ENCODE data around the gene MARVELD1. TPM values are rescaled to one million over a fixed set of nuclear protein-coding genes. Genes with fewer than 3 reads are reported as not detected.

The MARVELD1 gene
- total and polyA plus RNA-seq, 2 of the 8 experiments (the other 6 are each of a cell fraction or from before 2014, with no cell fraction given): 28.1 to 37.3 TPM

DNA sequence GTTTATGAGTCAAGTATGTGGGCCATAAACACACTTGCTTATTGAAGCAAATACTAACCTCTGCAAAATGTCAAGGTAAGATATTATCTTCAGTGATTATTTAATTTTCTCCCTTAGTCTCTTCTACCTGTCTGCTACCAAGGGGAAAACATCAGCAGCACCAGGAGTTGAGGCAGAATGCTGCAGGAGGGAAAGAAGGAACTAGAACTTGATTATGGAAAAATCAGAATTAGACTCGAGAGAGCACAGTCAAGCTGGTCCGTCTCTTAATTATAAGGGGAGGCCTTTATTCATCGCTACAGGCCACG, 18.5 kb downstream of the MARVELD1 start:
- DNase-seq (ENCODE audit: low read depth in 1 of 2, low spot score in 2 of 2) (no peak), FAIRE-seq (no peak)
- Histone ChIP-seq H2BK20ac (ENCODE audit: low read length) (no peak overlapping the region), H3K23me2 (ENCODE audit: low read depth, low read length) (no peaks in the 10 kb centered on the region; the same call in 1 of the 2 replicates), H3K14ac (ENCODE audit: insufficient read length) (no peak overlapping the region), H3K79me2 (ENCODE audit: control insufficient read depth in 1 of 2, insufficient read depth in 2 of 2, low read length in 2 of 2) (no peaks in the 10 kb centered on the region), H3K9me3 (ENCODE audit: insufficient read depth in 2 of 2, low read depth in 1 of 2, low read length in 1 of 2) (peaks cover 6 to 7% of the 10 kb centered on the region in 2 experiments), H3K18ac (ENCODE audit: extremely low read depth, low read length) (no peak overlapping the region), H3K36me3 (ENCODE audit: control insufficient read depth in 2 of 4, insufficient read depth in 4 of 4, low read length in 3 of 4) (peaks cover 0 to 3% (median 0%) of the 10 kb centered on the region in 4 experiments; a peak in 1 of 8 replicates), H2AFZ (ENCODE audit: low read length) (no peak overlapping the region), H3K4me1 (replicated peaks in 1 of 4; ENCODE audit: control insufficient read depth in 3 of 4, insufficient read depth in 4 of 4, low read length in 3 of 4) (no peaks in the 10 kb centered on the region), H3K56ac (replicated peaks; ENCODE audit: insufficient read length, low read depth, low read length) (no peak overlapping the region), H2BK5ac (ENCODE audit: low read depth, low read length) (no peak overlapping the region), H3K4me2 (ENCODE audit: insufficient read depth in 1 of 2, low read depth in 2 of 2, low read length in 2 of 2) (no peak overlapping the region), H3K4ac (replicated peaks; ENCODE audit: insufficient read length, low read depth, low read length) (no peak overlapping the region), H2AK5ac (ENCODE audit: low read depth, low read length) (no peak overlapping the region), H3K79me1 (ENCODE audit: low read depth, low read length) (no peaks in the 10 kb centered on the region), H4K91ac (replicated peaks; ENCODE audit: insufficient read length, low read length) (no peak overlapping the region), H3K23ac (ENCODE audit: insufficient read length) (no peak overlapping the region), H4K5ac (ENCODE audit: insufficient read length, low read depth, low read length) (no peak overlapping the region), H3K9ac (replicated peaks in 1 of 4; ENCODE audit: extremely low read depth in 1 of 4, low read depth in 3 of 4, low read length in 3 of 4) (no peak overlapping the region), H3K4me3 (ENCODE audit: extremely low read depth in 1 of 4, insufficient read depth in 2 of 4, low read depth in 3 of 4, low read length in 4 of 4) (no peak overlapping the region), H4K8ac (ENCODE audit: extremely low read depth, insufficient read depth, low read length) (no peak overlapping the region), H2BK15ac (ENCODE audit: low read length) (no peak overlapping the region), H3K27ac (ENCODE audit: low read depth, low read length) (no peak overlapping the region), H4K20me1 (replicated peaks in 1 of 2; ENCODE audit: control insufficient read depth in 1 of 2, insufficient read depth in 2 of 2, low read length in 2 of 2) (no peaks in the 10 kb centered on the region), H3K27me3 (replicated peaks in 1 of 4; ENCODE audit: control insufficient read depth in 3 of 4, extremely low read depth in 1 of 4, insufficient read depth in 3 of 4, low read length in 3 of 4) (peaks cover 12 to 21% (median 17%) of the 10 kb centered on the region in 4 experiments), H2BK120ac (replicated peaks; ENCODE audit: low read depth, low read length) (no peak overlapping the region), H2BK12ac (ENCODE audit: low read depth, low read length) (no peak overlapping the region)
- WGBS, 2 experiments (ENCODE audit: extremely low coverage in 1 of 2, insufficient coverage in 1 of 2, insufficient read length in 1 of 2, insufficient replicate concordance in 2 of 2, low coverage in 1 of 2, low lambda C conversion rate in 2 of 2, missing lambda C conversion rate in 1 of 2): 65% methylated on average over 4 of the region's 4 CpGs; no CpG with 5 or more reads in 1 of the 2 experiments
- ChIA-PET POLR2A (ENCODE audit: partially characterized antibody) (interaction anchor here (0.9 to 15.1 kb wide), 4 partner anchors 19 to 55 kb away, joined by 3 to 234 read pairs (median 5); partner anchors contain the start of gene MARVELD1), CTCF (ENCODE audit: partially characterized antibody) (interaction anchor here (0.7 to 15.1 kb wide), 11 partner anchors 9 to 192 kb away, joined by 3 to 773 read pairs (median 11); partner anchors contain the start of genes AVPI1 and MARVELD1)
- TF ChIP-seq EGR1 (IDR thresholded peaks at IDR 0.05; ENCODE audit: borderline replicate concordance, low read depth, low read length) (no peak), CBX5 (IDR thresholded peaks at IDR 0.05; ENCODE audit: low read depth, low read length) (no peak), SAP30 (IDR thresholded peaks at IDR 0.05; ENCODE audit: insufficient read depth, insufficient replicate concordance, low read length) (no peak), TBP (IDR thresholded peaks at IDR 0.05; ENCODE audit: low read depth, low read length) (no peak), RAD21 (IDR thresholded peaks at IDR 0.05 in 1 of 2, conservative IDR thresholded peaks at IDR 0.05 in 1 of 2; ENCODE audit: low read depth in 2 of 2, low read length in 2 of 2) (no peak), RXRA (IDR thresholded peaks at IDR 0.05; ENCODE audit: insufficient read depth, low read depth, low read length) (no peak), NANOG (IDR thresholded peaks at IDR 0.05; ENCODE audit: insufficient read depth, low read depth, low read length, poor library complexity, severe bottlenecking) (no peak), NRF1 (IDR thresholded peaks at IDR 0.05; ENCODE audit: low read depth, low read length) (no peak), POU5F1 (IDR thresholded peaks at IDR 0.05; ENCODE audit: low read depth, low read length) (no peak), BACH1 (IDR thresholded peaks at IDR 0.05; ENCODE audit: low read length) (no peak), HDAC2 (IDR thresholded peaks at IDR 0.05; ENCODE audit: borderline replicate concordance in 1 of 2, low read depth in 2 of 2, low read length in 2 of 2) (no peak), SRF (IDR thresholded peaks at IDR 0.05; ENCODE audit: low read depth, low read length) (no peak), EP300 (IDR thresholded peaks at IDR 0.05; ENCODE audit: borderline replicate concordance in 1 of 2, low read depth in 2 of 2, low read length in 2 of 2) (no peak), SP1 (IDR thresholded peaks at IDR 0.05; ENCODE audit: low read depth, low read length) (no peak)
